Embryonic facial prominence (tissue), 1 donor: ENCODE measurements around the gene JPH4.

Experiments
- DNase-seq: peaks from one replicate; pipeline ENCODE4 v3.0.0-alpha.2; 2016; ENCODE audit errors: extremely low spot score

The JPH4 gene

DNA sequence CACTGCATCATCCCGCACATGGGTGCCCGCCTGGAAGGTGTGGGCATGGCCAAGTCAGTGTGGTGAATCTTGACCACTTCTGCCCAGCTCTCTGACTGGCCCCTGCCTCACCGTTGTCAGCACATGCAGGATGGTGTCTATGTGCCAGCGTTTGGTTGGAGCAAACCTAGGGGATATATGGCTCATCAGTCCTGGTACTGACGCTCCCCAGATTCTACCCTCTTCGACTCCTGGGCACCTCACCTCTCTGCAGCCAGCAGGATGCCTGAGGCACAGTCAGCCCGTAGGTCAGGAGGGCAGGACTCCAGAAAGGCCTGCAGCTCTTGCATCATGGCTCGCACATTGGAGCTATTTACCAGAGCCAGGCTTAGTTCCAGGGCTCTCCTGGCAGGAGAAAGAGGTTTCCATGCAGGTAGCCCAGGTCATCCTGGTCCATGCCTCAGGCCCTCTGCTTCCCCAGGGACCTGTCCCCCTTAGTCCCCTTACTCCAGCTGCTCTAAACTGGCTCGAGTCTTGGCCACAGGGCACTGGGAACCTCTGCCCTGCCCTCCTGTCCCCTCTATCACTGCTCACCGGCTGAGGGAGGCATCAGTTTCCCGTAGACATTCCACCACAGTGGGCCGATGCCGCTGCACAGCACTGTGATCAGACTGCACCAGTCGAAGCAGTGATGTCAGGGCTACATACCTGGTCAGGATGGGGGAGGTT is 15.0 kb downstream of the JPH4 start:
- no peak for DNase-seq

GRCh38 chr14:23562822-23563472 is 15.6 kb downstream of the JPH4 start:
- no peak for DNase-seq

- DNase-seq = no peak
Measured at GRCh38 chr14:23561873-23562821, 16.4 kb downstream of the JPH4 start.

GRCh38 chr14:23561259-23561658 is 17.3 kb downstream of the JPH4 start:
- DNase-seq = no peak

GRCh38 chr14:23559926-23560520 is 18.6 kb downstream of the JPH4 start:
- DNase-seq = no peak

DNA sequence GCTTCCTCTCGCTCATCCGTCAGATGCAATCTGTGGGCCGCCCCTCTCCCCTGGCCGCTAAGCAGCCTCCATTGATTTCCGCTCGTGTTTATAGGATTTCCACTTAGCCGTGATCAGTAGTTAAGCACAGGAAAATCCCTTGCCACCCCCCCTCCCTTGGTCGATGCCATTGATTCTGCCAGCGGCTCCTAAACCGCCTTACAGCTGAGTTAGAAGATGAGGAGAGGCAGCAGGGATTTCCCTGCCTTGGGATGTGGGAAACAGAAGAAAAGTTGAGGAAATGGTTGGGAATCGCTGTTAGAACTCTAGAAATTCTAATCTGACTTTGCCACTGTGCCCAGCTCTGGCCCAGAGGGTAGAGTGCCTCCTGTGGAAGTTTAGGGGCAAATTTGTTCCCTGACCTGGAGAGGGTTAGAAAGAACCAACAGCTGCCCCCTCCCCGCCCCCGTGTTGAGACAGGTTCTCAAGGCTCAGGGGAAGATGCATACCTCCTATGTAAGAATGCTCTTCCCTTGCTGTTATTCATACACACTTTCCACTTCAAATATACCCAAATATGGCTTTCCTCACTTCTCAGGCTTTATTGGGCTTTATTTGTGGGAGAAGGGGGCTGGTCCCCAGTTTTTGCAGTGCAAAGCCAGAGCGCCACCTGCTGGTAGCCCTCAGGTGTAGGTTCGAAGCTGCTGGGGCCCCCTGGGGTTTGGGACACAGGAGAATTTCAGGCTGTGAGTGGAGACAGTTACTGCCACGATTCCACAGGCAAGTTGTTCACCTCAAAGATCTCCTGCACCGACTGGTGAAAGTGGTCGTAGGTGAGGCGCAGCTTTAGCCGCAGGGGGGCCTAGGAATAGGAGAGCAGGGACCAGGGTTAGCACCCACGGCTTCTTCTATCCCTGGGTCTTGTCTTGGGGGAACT is 19.3 kb downstream of the JPH4 start:
- no peak for DNase-seq

- no peak for DNase-seq
Measured at GRCh38 chr14:23558346-23559009, 20.1 kb downstream of the JPH4 start.

DNA sequence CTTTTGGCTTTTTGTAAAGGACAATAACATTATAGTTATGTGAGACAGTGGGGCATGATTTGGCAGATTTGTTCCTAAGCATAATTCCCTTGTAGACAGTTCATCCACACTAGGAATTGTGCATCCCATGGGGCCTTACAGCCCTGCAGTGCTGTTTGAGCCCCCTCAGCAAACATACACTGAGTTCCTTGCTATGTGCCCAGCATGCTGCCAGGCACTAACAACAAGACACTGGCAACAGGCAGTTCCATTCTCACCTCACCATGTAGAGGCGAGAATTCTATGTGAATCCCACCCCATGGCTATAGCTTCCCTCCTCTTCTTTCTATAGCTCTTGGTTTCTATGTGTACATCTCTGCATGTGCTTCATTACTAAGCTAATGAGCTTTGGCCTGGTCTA is 20.6 kb downstream of the JPH4 start:
- DNase-seq = no peak

DNA sequence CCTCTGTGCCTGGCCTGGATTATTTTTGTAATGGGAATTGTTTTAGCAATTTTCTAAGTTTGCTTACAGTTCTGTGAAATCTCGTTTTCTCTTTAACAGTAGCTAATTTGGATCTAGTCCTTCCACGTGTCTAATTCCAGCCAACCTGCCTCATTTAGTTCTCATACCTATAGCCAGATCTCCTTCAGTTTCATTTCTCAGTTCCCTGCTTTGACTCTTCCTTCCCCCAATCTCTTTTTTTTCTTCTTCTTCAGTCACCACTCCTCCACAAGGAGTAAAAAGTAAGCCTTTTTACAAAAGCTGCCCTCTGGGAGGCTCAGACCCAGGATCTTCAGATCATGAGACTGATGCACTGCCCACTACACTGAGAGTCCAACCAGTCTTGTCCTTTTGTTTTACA is 21.1 kb downstream of the JPH4 start:
- DNase-seq = no peak

- DNase-seq = no peak
Measured at GRCh38 chr14:23556700-23557440, 21.7 kb downstream of the JPH4 start.

DNA sequence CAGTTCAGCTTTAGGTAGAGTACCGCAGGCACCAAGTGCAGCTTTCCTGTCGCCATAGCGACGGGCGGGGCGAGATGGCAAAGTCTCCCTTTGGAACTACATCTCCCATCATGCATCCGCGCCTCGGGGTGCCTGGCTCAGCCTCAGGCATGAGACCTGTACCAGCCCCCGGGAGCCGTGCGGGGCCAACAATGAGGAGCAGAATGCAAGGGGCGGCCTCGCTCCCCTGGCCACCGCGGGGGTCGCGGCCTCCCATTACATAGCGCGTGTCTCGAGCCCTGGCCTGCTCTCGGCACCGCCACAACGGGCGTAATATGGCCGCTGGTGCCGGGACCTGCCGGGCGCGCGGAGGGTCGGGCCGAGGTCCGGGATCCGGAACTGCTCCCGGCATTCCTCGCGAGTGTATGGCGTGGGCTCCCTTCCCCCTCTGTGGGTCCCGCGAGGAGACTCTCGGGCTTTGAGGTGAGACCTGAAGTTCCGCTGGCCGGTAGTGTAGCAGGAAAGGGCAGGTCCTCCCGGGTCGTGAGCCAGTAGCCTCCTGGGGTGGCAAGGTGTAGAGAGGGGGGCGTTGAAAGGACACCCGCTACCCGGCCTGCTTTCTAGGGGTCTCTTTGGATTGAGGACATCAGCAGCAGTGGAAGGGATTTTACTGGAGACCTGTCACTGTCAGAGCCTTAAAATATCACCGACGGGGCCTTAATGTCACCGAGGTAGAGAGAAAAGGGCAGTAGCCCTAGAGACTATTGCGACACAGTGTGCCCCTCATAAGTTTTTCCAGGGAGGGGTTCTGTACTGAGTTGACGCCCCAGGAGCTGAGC is 22.5 kb downstream of the JPH4 start, which contains the start of gene THTPA:
Gene THTPA (plus strand): TSS at position 390 of the 818 bp plus-strand sequence. CDS start 487 bp downstream, outside the sequence.
- DNase-seq = no peak

DNA sequence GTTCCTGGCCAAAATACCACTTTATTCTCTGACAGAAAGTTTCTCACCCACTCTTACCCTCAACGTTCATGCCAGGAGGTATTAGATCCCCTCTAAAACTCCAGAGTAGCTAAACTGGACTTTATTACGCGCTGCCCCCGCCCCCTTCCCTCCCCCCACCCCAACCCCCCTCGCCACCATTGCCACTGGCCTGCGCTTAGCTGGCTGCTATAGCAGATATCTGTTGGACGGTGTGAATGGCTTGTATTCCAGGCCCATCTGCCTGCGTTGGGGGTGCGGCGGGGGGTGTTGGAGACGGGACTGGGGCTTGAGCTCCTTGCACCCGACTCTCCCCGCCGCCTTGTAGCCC is 23.1 kb downstream of the JPH4 start:
- no peak for DNase-seq

- no peak for DNase-seq
Measured at GRCh38 chr14:23551266-23552028, 27.1 kb downstream of the JPH4 start, which contains the start of gene ZFHX2. ZFHX2 (minus strand) TSS chr14:23551765; CDS start chr14:23535325, 16,440 bp downstream.

DNA sequence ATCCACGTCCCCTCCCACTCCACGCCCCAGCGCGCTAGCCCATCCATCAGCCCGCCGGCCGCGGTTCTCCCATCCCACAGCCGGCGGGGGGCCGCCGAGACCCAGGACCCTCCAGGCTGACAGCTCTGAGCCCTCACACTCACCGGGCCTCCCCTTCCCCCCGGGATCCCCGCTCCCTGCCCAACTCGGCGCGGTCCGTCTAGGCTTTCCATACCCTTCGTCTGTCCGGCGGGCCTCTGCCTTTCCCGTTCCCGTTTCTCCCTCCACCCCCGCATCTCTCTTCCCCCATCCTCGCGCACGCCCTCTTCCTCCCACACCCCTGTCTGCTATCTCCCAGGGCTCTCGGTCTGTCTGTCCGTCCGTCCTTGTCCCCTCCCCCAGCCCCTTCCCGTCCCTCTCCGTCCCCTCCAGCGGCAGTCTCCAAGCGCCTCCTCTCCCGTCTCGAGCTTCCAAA is 27.8 kb downstream of the JPH4 start:
- no peak for DNase-seq

DNA sequence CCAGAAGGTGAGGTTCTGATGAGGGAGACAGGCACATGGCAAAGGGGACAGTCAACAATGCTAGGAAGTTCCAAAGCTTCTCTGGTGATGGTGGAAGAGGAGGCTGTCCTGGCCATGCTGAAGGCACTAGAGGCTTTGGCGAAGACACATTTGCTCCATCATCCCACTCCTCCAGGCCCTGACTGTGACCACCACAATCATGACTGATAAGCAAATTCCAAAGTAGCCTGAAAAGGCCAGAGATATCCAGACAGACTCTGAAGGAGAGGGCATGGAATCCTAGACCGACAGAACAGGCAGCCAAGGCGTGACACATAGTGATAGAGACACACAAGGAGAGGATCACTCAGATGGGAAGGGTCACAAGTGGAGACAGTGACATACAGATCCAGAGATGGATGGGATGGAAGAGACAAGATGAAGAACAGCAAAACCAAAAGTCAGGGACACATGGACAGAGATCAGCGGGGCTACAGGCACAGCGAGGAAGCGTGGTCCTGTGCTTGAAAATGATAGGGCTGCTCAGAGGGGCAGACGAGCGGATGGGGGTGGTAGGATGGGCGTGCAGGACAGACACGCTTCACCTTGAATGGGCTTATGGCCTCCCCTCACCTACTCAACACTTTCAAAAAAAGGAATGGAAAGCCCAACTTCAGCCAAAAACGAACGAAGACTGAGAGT is 28.3 kb downstream of the JPH4 start:
- no peak for DNase-seq

- no peak for DNase-seq
Measured at GRCh38 chr14:23548351-23549318, 30.0 kb downstream of the JPH4 start.
